Measurements from ENCODE around the gene SPAM1. TPM values are rescaled to one million over a fixed set of nuclear protein-coding genes. Genes with fewer than 3 reads are reported as not detected.
"Not testable (repeated sequence)": the region's sequence is repeated elsewhere in the genome, so short reads cannot be mapped to it uniquely, and the experiment has no call there.

The SPAM1 gene
- total RNA-seq, 2 experiments from 2014 or later = not detected

DNA sequence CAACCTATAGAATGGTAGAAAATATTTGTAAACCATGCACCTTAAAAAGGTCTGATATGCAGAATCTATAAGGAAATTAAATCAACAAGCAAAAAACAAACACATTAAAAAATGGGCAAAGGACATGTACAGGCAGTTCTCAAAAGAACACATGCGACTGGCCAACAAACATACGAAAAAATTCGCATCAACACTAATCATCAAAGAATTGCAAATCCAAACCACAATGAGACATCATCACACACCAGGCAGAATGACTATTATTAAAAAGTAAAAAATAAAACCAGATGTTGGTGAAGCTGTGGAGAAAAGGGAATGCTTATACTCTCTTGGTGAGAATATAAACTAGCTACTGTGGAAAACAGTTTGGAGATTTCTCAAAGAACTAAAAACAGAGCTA, 74.7 kb downstream of the SPAM1 start:
- Mint-ChIP-seq H3K27me3 (ENCODE audit: low read depth) (peaks cover 2% of the 10 kb centered on the region), H3K9me3 (peaks cover 10% of the 10 kb centered on the region), H3K4me1 (ENCODE audit: low read depth) (no peaks in the 10 kb centered on the region), H3K36me3 (ENCODE audit: low read depth) (no peaks in the 10 kb centered on the region), H3K27ac (no peak overlapping the region), H3K4me3 (no peak overlapping the region)
- DNase-seq = no peak
- intact Hi-C loops (cut with micrococcal nuclease) = no loop called here
- CTCF ChIA-PET = no interaction called here

DNA sequence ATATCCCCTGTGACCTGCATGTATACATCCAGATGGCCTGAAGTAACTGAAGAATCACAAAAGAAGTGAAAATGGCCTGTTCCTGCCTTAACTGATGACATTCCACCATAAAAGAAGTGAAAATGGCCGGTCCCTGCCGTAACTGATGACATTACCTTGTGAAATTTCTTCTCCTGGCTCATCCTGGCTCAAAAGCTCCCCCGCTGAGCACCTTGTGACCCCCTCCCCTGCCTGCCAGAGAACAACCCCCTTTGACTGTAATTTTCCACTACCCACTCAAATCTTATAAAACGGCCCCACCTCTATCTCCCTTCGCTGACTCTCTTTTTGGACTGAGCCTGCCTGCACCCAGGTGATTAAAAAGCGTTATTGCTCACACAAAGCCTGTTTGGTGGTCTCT, 83.3 kb downstream of the SPAM1 start:
- intact Hi-C loops (cut with micrococcal nuclease); DNase-seq; H3K9me3 Mint-ChIP-seq; H3K27me3 Mint-ChIP-seq (ENCODE audit: low read depth); H3K27ac Mint-ChIP-seq; CTCF ChIA-PET; H3K36me3 Mint-ChIP-seq (ENCODE audit: low read depth); H3K4me3 Mint-ChIP-seq; H3K4me1 Mint-ChIP-seq (ENCODE audit: low read depth): not testable (repeated sequence)

DNA sequence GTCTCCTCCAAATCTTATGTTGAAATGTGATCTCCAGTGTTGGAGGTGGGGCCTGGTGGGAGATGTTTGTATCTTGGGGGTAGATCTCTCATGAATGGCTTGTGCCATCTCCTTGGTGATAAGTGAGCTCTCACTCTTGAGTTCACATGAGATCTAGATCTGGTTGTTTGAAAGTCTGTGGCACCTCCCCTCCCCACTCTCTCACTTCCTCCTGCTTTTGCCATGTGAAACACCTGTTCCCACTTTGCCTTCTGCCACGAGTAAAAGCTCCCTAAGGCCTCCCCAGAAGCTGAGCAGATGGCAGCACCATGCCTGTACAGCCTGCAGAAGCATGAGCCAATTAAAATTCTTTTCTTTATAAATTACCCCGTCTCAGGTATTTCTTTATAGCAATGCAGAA, 84.3 kb downstream of the SPAM1 start:
- no peaks in the 10 kb centered on the region for H3K27me3 Mint-ChIP-seq (ENCODE audit: low read depth)
- no peaks in the 10 kb centered on the region for H3K36me3 Mint-ChIP-seq (ENCODE audit: low read depth)
- DNase-seq = no peak
- intact Hi-C loops (cut with micrococcal nuclease) = no loop called here
- H3K27ac Mint-ChIP-seq = no peak overlapping the region
- CTCF ChIA-PET = no interaction called here
- H3K9me3 Mint-ChIP-seq = no peaks in the 10 kb centered on the region
- H3K4me3 Mint-ChIP-seq = no peak overlapping the region
- H3K4me1 Mint-ChIP-seq (ENCODE audit: low read depth) = no peaks in the 10 kb centered on the region

Other genes starting within 250 kb of the SPAM1 start
- gene WASL, start 176.2 kb upstream of the SPAM1 start, total RNA-seq = 1 to 10 TPM; 3.7 to 3.8 TPM
- gene HYAL4, start 80.1 kb upstream of the SPAM1 start, total RNA-seq = not detected
- not detected for gene TMEM229A, start 107.8 kb downstream of the SPAM1 start, total RNA-seq

Measured in activated naive CD4-positive, alpha-beta T cell treated with anti-CD3 and anti-CD28 coated beads for 36 hours (primary cell).